ENCODE results near the gene SFI1.

SFI1 gene

DNA sequence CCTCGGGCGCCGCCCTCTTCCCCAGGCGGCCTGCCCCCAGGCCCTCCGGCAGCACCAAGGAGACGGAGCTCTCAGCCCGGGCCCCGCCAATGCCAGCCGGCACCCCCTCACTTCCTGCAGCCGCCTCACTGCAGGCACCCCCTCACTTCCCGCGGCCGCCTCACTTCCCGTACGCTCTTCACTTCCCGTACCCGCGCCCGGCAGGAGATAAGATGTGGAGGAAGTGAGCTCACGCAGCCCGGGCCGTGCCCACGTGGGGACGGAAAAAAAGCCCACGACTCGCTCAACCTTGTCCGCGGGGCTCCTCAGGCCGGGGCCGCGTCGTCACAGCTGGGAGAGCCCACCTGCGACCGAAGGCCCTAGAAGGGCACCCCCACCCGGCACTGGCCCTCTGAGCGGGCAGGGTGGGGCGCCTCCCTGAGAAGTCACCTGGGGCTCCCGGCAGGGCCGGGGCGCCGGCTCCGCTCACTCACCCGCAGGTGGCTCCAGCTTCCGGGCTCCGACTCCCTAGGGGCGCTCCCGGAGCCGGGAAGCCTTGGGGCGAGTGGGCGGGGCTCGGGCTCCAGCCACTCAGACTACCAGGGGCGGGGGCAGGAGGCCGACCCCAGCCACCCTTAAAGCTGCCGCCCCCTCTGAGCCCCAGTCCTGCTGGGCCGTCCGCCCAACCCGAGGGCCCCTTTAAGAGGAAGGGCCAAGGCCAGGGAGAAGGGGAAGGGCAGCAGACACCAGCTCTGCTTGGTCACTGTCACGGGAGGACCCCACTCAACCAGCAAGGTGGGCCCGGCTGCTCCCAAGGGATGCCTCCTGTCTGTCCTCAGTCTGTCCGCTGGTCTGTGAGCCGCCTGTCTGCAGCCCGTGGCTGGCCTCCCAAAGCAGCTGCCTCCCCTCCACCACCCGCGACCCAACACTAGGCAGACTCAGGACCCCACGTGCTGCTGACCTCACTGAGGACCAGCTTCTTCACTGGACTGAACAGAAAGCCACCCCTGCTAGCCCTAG, 134.3 kb downstream of the SFI1 start (continued):
- TF ChIP-seq, protein P1, sequence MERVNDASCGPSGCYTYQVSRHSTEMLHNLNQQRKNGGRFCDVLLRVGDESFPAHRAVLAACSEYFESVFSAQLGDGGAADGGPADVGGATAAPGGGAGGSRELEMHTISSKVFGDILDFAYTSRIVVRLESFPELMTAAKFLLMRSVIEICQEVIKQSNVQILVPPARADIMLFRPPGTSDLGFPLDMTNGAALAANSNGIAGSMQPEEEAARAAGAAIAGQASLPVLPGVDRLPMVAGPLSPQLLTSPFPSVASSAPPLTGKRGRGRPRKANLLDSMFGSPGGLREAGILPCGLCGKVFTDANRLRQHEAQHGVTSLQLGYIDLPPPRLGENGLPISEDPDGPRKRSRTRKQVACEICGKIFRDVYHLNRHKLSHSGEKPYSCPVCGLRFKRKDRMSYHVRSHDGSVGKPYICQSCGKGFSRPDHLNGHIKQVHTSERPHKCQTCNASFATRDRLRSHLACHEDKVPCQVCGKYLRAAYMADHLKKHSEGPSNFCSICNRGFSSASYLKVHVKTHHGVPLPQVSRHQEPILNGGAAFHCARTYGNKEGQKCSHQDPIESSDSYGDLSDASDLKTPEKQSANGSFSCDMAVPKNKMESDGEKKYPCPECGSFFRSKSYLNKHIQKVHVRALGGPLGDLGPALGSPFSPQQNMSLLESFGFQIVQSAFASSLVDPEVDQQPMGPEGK (tag by site-specific recombination; IDR thresholded peaks at IDR 0.05), result peak; percentile 57
- TF ChIP-seq ZNF266 (tag by site-specific recombination; IDR thresholded peaks at IDR 0.05; ENCODE audit: low read depth) (no peak), ZBTB20 (tag by site-specific recombination; IDR thresholded peaks at IDR 0.05) (peak; percentile 86), ZFP69B (tag by site-specific recombination; IDR thresholded peaks at IDR 0.05) (peak; percentile 100), ZNF10 (tag by site-specific recombination; IDR thresholded peaks at IDR 0.05) (no peak), ZNF473 (tag by site-specific recombination; IDR thresholded peaks at IDR 0.05) (no peak), ZNF658 (tag by site-specific recombination; IDR thresholded peaks at IDR 0.05) (no peak), ZIC2 (tag by site-specific recombination; IDR thresholded peaks at IDR 0.05) (peak; percentile 92), ZSCAN30 (tag by site-specific recombination; IDR thresholded peaks at IDR 0.05) (peak; percentile 55; the same call in 1 of the 2 replicates), ZBTB7A (tag by site-specific recombination; IDR thresholded peaks at IDR 0.05; ENCODE audit: low read depth) (0 out of 2 replicates have a peak, but pooled peaks have one; percentile 10), ZNF654 (tag by site-specific recombination; IDR thresholded peaks at IDR 0.05; ENCODE audit: low read depth) (no peak), BCL11A (tag by site-specific recombination; IDR thresholded peaks at IDR 0.05; ENCODE audit: low read depth) (no peak), ZNF585B (tag by site-specific recombination; IDR thresholded peaks at IDR 0.05) (no peak), ZNF629 (tag by site-specific recombination; IDR thresholded peaks at IDR 0.05) (peak; percentile 54; the same call in 1 of the 2 replicates), ZFP41 (tag by site-specific recombination; IDR thresholded peaks at IDR 0.05; ENCODE audit: borderline replicate concordance) (no peak), ZEB2 (tag by site-specific recombination; IDR thresholded peaks at IDR 0.05) (peak; percentile 78), OSR2 (tag by site-specific recombination; IDR thresholded peaks at IDR 0.05) (peak; percentile 42; the same call in 1 of the 2 replicates), ZBTB21 (tag by site-specific recombination; IDR thresholded peaks at IDR 0.05) (no peak), IKZF3 (tag by site-specific recombination; IDR thresholded peaks at IDR 0.05) (peak; percentile 88), ZNF416 (tag by site-specific recombination; IDR thresholded peaks at IDR 0.05) (no peak), ZNF621 (tag by site-specific recombination; IDR thresholded peaks at IDR 0.05) (no peak), HOXA7 (CRISPR knock-in tag; IDR thresholded peaks at IDR 0.05; ENCODE audit: borderline replicate concordance) (no peak), SCRT1 (tag by site-specific recombination; IDR thresholded peaks at IDR 0.05; ENCODE audit: borderline replicate concordance) (no peak)
- TF ChIP-seq, protein P2, sequence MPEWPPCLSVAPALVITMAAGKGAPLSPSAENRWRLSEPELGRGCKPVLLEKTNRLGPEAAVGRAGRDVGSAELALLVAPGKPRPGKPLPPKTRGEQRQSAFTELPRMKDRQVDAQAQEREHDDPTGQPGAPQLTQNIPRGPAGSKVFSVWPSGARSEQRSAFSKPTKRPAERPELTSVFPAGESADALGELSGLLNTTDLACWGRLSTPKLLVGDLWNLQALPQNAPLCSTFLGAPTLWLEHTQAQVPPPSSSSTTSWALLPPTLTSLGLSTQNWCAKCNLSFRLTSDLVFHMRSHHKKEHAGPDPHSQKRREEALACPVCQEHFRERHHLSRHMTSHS (tag by site-specific recombination; IDR thresholded peaks at IDR 0.05), result no peak
- TF ChIP-seq, protein P3, sequence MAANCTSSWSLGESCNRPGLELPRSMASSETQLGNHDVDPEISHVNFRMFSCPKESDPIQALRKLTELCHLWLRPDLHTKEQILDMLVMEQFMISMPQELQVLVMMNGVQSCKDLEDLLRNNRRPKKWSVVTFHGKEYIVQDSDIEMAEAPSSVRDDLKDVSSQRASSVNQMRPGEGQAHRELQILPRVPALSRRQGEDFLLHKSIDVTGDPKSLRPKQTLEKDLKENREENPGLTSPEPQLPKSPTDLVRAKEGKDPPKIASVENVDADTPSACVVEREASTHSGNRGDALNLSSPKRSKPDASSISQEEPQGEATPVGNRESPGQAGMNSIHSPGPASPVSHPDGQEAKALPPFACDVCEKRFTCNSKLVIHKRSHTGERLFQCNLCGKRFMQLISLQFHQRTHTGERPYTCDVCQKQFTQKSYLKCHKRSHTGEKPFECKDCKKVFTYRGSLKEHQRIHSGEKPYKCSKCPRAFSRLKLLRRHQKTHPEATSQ (tag by site-specific recombination; IDR thresholded peaks at IDR 0.05), result no peak; the same call in 1 of the 2 replicates
- TF ChIP-seq, protein P4, sequence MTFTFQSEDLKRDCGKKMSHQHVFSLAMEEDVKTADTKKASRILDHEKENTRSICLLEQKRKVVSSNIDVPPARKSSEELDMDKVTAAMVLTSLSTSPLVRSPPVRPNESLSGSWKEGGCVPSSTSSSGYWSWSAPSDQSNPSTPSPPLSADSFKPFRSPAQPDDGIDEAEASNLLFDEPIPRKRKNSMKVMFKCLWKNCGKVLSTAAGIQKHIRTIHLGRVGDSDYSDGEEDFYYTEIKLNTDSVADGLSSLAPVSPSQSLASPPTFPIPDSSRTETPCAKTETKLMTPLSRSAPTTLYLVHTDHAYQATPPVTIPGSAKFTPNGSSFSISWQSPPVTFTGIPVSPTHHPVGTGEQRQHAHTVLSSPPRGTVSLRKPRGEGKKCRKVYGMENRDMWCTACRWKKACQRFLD (tag by site-specific recombination; IDR thresholded peaks at IDR 0.05), result peak; percentile 87
- TF ChIP-seq, protein P5, sequence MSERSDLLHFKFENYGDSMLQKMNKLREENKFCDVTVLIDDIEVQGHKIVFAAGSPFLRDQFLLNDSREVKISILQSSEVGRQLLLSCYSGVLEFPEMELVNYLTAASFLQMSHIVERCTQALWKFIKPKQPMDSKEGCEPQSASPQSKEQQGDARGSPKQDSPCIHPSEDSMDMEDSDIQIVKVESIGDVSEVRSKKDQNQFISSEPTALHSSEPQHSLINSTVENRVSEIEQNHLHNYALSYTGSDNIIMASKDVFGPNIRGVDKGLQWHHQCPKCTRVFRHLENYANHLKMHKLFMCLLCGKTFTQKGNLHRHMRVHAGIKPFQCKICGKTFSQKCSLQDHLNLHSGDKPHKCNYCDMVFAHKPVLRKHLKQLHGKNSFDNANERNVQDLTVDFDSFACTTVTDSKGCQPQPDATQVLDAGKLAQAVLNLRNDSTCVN (tag by site-specific recombination; optimal IDR thresholded peaks at IDR 0.05), result peak; percentile 73
- TF ChIP-seq, protein P6, sequence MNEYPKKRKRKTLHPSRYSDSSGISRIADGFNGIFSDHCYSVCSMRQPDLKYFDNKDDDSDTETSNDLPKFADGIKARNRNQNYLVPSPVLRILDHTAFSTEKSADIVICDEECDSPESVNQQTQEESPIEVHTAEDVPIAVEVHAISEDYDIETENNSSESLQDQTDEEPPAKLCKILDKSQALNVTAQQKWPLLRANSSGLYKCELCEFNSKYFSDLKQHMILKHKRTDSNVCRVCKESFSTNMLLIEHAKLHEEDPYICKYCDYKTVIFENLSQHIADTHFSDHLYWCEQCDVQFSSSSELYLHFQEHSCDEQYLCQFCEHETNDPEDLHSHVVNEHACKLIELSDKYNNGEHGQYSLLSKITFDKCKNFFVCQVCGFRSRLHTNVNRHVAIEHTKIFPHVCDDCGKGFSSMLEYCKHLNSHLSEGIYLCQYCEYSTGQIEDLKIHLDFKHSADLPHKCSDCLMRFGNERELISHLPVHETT (tag by site-specific recombination; IDR thresholded peaks at IDR 0.05), result no peak
